ENCODE results near the gene RNF144A.

RNF144A gene

GRCh38 chr2:6917071-6917760 lies at the start of gene RNF144A:
RNF144A (plus strand) TSS chr2:6917412; CDS start chr2:6996927, 79,515 bp downstream.
- no peak within 1 kb of the TSS for H3K9ac ChIP-seq (ENCODE audit: low read length)
- H3K4me1 ChIP-seq (ENCODE audit: insufficient read depth, low read length) = peaks cover 9% of the 10 kb centered on the region
- no peaks in the 10 kb centered on the region for H3K27me3 ChIP-seq (ENCODE audit: control insufficient read depth in 1 of 2, insufficient read depth in 2 of 2, low read length in 2 of 2)
- H3K36me3 ChIP-seq (ENCODE audit: insufficient read depth, low read length) = no peaks in the 10 kb centered on the region
- H3K9me3 ChIP-seq (ENCODE audit: low read length) = no peaks in the 10 kb centered on the region
- peak within 1 kb of the TSS; percentile 64 to 92 for H3K4me3 ChIP-seq (ENCODE audit: low read depth in 1 of 2, low read length in 2 of 2)
- H3K27ac ChIP-seq (ENCODE audit: low read depth, low read length) = peak within 1 kb of the TSS; percentile 50

GRCh38 chr2:6872394-6872793 lies 44.8 kb upstream of the RNF144A start:
- no peaks in the 10 kb centered on the region for H3K27me3 ChIP-seq (ENCODE audit: control insufficient read depth in 1 of 2, insufficient read depth in 2 of 2, low read length in 2 of 2)
- no peaks in the 10 kb centered on the region for H3K36me3 ChIP-seq (ENCODE audit: insufficient read depth, low read length)
- no peak overlapping the region for H3K27ac ChIP-seq (ENCODE audit: low read depth, low read length)
- H3K4me3 ChIP-seq (ENCODE audit: low read depth in 1 of 2, low read length in 2 of 2) = no peak overlapping the region
- H3K9me3 ChIP-seq (ENCODE audit: low read length) = no peaks in the 10 kb centered on the region
- H3K4me1 ChIP-seq (ENCODE audit: insufficient read depth, low read length) = no peaks in the 10 kb centered on the region
- no peak overlapping the region for H3K9ac ChIP-seq (ENCODE audit: low read length)

DNA sequence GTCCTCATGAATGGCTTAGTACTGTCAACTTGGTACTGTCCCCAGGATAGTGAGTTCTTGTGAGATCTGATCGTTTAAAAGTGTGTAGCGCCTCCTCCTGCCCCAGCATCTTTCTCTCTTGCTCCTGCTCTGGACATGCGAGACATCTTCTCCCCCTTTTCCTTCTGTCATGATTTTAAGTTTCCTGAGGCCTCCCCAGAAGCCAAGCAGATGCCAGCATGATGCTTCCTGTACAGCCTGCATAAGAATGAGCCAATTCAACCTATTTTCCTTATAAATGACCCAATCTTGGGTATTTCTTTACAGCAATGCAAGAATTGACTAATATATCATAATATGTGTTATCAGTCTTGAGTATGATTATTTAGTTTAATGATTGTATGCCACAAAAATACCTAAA lies 43.2 kb upstream of the RNF144A start:
- Histone ChIP-seq H3K27ac (ENCODE audit: low read depth, low read length) (no peak overlapping the region), H3K9ac (ENCODE audit: low read length) (no peak overlapping the region), H3K36me3 (ENCODE audit: insufficient read depth, low read length) (no peaks in the 10 kb centered on the region), H3K4me1 (ENCODE audit: insufficient read depth, low read length) (peaks cover 9% of the 10 kb centered on the region), H3K9me3 (ENCODE audit: low read length) (no peaks in the 10 kb centered on the region), H3K27me3 (ENCODE audit: control insufficient read depth in 1 of 2, insufficient read depth in 2 of 2, low read length in 2 of 2) (no peaks in the 10 kb centered on the region), H3K4me3 (ENCODE audit: low read depth in 1 of 2, low read length in 2 of 2) (no peak overlapping the region)

- H3K9me3 ChIP-seq (ENCODE audit: low read length) = no peaks in the 10 kb centered on the region
- no peaks in the 10 kb centered on the region for H3K36me3 ChIP-seq (ENCODE audit: insufficient read depth, low read length)
- H3K27ac ChIP-seq (ENCODE audit: low read depth, low read length) = no peak overlapping the region
- no peak overlapping the region for H3K4me3 ChIP-seq (ENCODE audit: low read depth in 1 of 2, low read length in 2 of 2)
- H3K27me3 ChIP-seq (ENCODE audit: control insufficient read depth in 1 of 2, insufficient read depth in 2 of 2, low read length in 2 of 2) = no peaks in the 10 kb centered on the region
- no peak overlapping the region for H3K9ac ChIP-seq (ENCODE audit: low read length)
- peaks cover 9% of the 10 kb centered on the region for H3K4me1 ChIP-seq (ENCODE audit: insufficient read depth, low read length)
These were observed 40.9 kb upstream of the RNF144A start for GRCh38 chr2:6876309-6876708.

DNA sequence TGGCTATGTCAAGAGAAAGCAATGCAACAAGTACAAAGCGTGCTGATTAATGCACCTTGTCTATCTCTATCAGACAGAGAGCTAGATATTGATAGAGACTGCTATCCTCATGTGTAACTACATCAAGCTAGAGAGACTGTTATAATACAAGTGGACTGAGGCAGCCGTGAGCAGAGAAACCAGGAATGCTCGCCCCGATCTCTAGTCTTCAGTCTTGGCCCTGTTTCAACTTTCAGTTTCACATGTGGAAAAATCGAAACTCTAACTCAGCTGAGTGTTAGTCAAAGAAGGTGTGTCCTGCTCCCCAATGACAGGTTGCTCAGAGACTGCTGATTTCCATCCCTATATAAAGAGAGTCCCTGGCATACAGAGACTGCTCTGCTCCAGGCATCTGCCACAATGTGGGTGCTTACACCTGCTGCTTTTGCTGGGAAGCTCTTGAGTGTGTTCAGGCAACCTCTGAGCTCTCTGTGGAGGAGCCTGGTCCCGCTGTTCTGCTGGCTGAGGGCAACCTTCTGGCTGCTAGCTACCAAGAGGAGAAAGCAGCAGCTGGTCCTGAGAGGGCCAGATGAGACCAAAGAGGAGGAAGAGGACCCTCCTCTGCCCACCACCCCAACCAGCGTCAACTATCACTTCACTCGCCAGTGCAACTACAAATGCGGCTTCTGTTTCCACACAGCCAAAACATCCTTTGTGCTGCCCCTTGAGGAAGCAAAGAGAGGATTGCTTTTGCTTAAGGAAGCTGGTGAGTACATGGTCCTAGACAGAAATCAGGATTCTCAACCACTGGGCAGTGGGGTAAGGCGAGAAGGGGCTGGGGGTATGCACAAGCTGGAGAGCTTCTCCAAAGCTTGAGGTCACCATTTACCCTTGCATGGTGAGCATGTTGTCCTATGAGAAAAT lies 39.6 kb upstream of the RNF144A start, which contains the start of gene RSAD2:
RSAD2 (plus strand) TSS at position 376 of the 903 bp plus-strand sequence; CDS start at position 400, 24 bp downstream.
- no peaks in the 10 kb centered on the region for H3K9me3 ChIP-seq (ENCODE audit: low read length)
- peak within 1 kb of the TSS; percentile 75 for H3K27ac ChIP-seq (ENCODE audit: low read depth, low read length)
- peak within 1 kb of the TSS; percentile 65 to 66 for H3K4me3 ChIP-seq (ENCODE audit: low read depth in 1 of 2, low read length in 2 of 2)
- H3K27me3 ChIP-seq (ENCODE audit: control insufficient read depth in 1 of 2, insufficient read depth in 2 of 2, low read length in 2 of 2) = no peaks in the 10 kb centered on the region
- H3K4me1 ChIP-seq (ENCODE audit: insufficient read depth, low read length) = peaks cover 9% of the 10 kb centered on the region
- H3K36me3 ChIP-seq (ENCODE audit: insufficient read depth, low read length) = no peaks in the 10 kb centered on the region
- peak within 1 kb of the TSS; percentile 45 for H3K9ac ChIP-seq (ENCODE audit: low read length)

DNA sequence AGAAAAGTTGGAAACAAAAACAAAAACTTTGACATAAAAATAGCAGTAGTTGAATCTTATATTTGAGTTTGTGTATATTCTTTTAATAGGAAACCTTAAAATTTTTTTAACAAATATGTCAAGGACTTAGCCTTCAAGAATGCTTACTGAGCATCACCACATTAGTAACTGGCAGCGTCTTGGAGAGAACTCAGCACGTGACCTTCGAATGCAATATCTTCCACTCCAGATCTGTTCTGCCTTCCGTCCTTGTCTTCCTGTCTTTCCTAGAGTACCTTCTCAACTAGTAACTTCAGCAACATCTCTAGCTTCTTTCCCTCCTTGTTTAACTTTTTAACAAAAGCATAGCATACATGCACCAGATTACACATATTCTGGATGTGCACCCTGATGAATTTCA lies 38.7 kb upstream of the RNF144A start:
- Histone ChIP-seq H3K4me1 (ENCODE audit: insufficient read depth, low read length) (peaks cover 9% of the 10 kb centered on the region), H3K27me3 (ENCODE audit: control insufficient read depth in 1 of 2, insufficient read depth in 2 of 2, low read length in 2 of 2) (no peaks in the 10 kb centered on the region), H3K4me3 (ENCODE audit: low read depth in 1 of 2, low read length in 2 of 2) (no peak overlapping the region), H3K9me3 (ENCODE audit: low read length) (no peaks in the 10 kb centered on the region), H3K36me3 (ENCODE audit: insufficient read depth, low read length) (no peaks in the 10 kb centered on the region), H3K9ac (ENCODE audit: low read length) (no peak overlapping the region), H3K27ac (ENCODE audit: low read depth, low read length) (no peak overlapping the region)

- no peaks in the 10 kb centered on the region for H3K9me3 ChIP-seq (ENCODE audit: low read length)
- H3K27me3 ChIP-seq (ENCODE audit: control insufficient read depth in 1 of 2, insufficient read depth in 2 of 2, low read length in 2 of 2) = no peaks in the 10 kb centered on the region
- no peak overlapping the region for H3K4me3 ChIP-seq (ENCODE audit: low read depth in 1 of 2, low read length in 2 of 2)
- peaks cover 9% of the 10 kb centered on the region for H3K4me1 ChIP-seq (ENCODE audit: insufficient read depth, low read length)
- H3K27ac ChIP-seq (ENCODE audit: low read depth, low read length) = no peak overlapping the region
- no peak overlapping the region for H3K9ac ChIP-seq (ENCODE audit: low read length)
- H3K36me3 ChIP-seq (ENCODE audit: insufficient read depth, low read length) = no peaks in the 10 kb centered on the region
These were observed 38.2 kb upstream of the RNF144A start for GRCh38 chr2:6879011-6879410.

- Histone ChIP-seq H3K27me3 (ENCODE audit: control insufficient read depth in 1 of 2, insufficient read depth in 2 of 2, low read length in 2 of 2) (no peaks in the 10 kb centered on the region), H3K9ac (ENCODE audit: low read length) (no peak overlapping the region), H3K36me3 (ENCODE audit: insufficient read depth, low read length) (no peaks in the 10 kb centered on the region), H3K9me3 (ENCODE audit: low read length) (no peaks in the 10 kb centered on the region), H3K4me1 (ENCODE audit: insufficient read depth, low read length) (peaks cover 9% of the 10 kb centered on the region), H3K4me3 (ENCODE audit: low read depth in 1 of 2, low read length in 2 of 2) (no peak overlapping the region), H3K27ac (ENCODE audit: low read depth, low read length) (no peak overlapping the region)
These were observed 36.9 kb upstream of the RNF144A start for GRCh38 chr2:6880200-6880733.

- H3K9me3 ChIP-seq (ENCODE audit: low read length) = no peaks in the 10 kb centered on the region
- no peaks in the 10 kb centered on the region for H3K27me3 ChIP-seq (ENCODE audit: control insufficient read depth in 1 of 2, insufficient read depth in 2 of 2, low read length in 2 of 2)
- no peak overlapping the region for H3K4me3 ChIP-seq (ENCODE audit: low read depth in 1 of 2, low read length in 2 of 2)
- no peak overlapping the region for H3K9ac ChIP-seq (ENCODE audit: low read length)
- H3K36me3 ChIP-seq (ENCODE audit: insufficient read depth, low read length) = no peaks in the 10 kb centered on the region
- H3K27ac ChIP-seq (ENCODE audit: low read depth, low read length) = no peak overlapping the region
- peaks cover 9% of the 10 kb centered on the region for H3K4me1 ChIP-seq (ENCODE audit: insufficient read depth, low read length)
These were observed 36.2 kb upstream of the RNF144A start for GRCh38 chr2:6881046-6881445.

DNA sequence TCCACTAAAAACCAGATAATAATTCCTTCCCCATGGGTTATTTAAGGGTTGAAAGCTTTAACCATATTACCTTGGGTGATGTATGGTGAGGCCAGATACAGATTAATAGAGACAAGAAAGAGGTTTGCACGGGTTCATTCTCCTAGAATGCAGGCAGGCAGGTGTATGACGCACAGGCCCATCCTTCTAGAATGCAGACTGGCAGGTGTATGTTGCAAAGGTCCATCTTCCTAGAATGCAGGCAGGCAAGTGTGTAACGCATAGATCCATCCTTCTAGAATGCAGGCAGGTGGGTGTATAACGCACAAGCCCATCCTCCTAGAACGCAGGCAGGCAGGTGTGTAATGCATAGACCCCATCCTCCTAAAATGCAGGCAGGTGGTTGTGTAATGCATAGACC lies 35.7 kb upstream of the RNF144A start:
- H3K27me3 ChIP-seq (ENCODE audit: control insufficient read depth in 1 of 2, insufficient read depth in 2 of 2, low read length in 2 of 2) = no peaks in the 10 kb centered on the region
- no peaks in the 10 kb centered on the region for H3K9me3 ChIP-seq (ENCODE audit: low read length)
- no peak overlapping the region for H3K4me3 ChIP-seq (ENCODE audit: low read depth in 1 of 2, low read length in 2 of 2)
- no peaks in the 10 kb centered on the region for H3K36me3 ChIP-seq (ENCODE audit: insufficient read depth, low read length)
- H3K9ac ChIP-seq (ENCODE audit: low read length) = no peak overlapping the region
- peaks cover 9% of the 10 kb centered on the region for H3K4me1 ChIP-seq (ENCODE audit: insufficient read depth, low read length)
- H3K27ac ChIP-seq (ENCODE audit: low read depth, low read length) = no peak overlapping the region

DNA sequence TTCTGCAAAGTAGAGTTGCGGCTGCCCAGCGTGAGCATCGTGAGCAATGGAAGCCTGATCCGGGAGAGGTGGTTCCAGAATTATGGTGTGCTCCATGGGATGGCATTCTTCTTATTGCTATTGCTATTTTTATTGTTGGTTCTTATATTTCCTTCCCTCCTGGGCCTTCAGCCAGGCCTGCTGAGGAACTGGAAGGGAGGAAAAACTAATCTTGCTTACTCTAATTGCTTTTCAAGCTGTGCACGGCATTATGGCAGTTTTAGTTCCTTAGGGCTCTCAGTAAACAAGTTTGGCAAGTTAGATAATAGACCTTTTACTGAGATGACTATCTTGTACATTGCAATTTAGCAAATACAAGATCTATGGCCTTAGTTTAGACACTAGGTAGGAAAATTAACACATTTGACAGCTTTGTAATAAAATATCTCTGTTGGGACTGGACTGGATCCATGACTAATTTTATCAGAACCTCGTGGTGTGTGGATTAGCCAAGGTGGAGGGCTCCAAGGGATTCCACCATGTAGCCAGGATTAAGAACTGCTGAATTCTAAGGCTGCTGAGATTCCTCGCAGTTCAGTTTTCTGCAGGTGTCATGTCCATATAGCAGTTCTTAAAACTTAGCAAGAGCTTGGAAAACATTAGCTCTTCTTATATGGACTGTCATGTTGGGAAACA lies 33.6 kb upstream of the RNF144A start:
- Histone ChIP-seq H3K9ac (ENCODE audit: low read length) (no peak overlapping the region), H3K27ac (ENCODE audit: low read depth, low read length) (no peak overlapping the region), H3K27me3 (ENCODE audit: control insufficient read depth in 1 of 2, insufficient read depth in 2 of 2, low read length in 2 of 2) (no peaks in the 10 kb centered on the region), H3K9me3 (ENCODE audit: low read length) (no peaks in the 10 kb centered on the region), H3K36me3 (ENCODE audit: insufficient read depth, low read length) (no peaks in the 10 kb centered on the region), H3K4me3 (ENCODE audit: low read depth in 1 of 2, low read length in 2 of 2) (no peak overlapping the region), H3K4me1 (ENCODE audit: insufficient read depth, low read length) (no peaks in the 10 kb centered on the region)

Measured in muscle layer of colon (tissue), 2 donors.